ENCODE data around the gene ASTN2.

Gene ASTN2

GRCh38 chr9:117164512-117164911, 250.3 kb downstream of the ASTN2 start:
- DNase-seq: no peak

GRCh38 chr9:117160254-117160653, 254.6 kb downstream of the ASTN2 start:
- no peak for DNase-seq

- no peak for DNase-seq
These were observed 257.9 kb downstream of the ASTN2 start for GRCh38 chr9:117156771-117157535.

- DNase-seq: no peak
These were observed 258.6 kb downstream of the ASTN2 start for GRCh38 chr9:117156144-117156688.

DNA sequence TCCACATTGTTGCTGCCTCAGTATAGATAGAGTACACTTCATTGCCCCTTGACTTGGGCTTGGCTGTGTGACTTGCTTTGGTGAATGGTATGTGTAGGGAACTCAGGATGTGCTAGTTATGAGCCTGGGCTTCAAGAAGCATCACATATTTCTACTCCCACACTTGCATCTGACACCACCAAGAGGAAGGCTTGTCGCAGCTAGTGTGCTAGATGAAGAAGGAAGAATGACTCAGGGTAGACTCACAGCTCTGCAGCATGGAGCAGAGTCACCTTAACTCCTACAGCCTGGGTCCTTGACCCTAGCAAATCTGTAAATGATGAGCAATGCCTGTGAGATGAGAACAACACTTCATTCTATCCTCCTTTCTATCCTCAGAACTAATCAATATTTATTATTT, 261.8 kb downstream of the ASTN2 start:
- DNase-seq: no peak

DNA sequence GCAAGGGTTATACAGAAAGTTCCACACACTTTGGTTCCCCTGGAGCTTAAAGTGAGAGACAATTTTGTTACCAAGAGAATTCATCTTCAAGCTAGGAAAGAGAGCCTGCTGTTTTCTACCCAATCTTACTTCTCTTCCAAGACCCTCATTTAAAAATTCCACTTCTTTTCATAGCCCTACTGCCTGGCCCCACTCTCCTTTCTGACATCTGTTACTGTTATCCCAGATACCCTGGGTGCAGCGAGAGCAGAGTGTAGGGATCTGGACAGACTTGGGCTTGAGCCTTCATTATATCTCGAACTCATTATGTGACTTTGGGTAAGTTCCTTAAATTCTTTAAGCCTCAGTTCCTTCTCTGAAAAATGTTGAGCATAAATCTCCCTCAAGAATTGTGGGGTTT, 263.1 kb downstream of the ASTN2 start:
- no peak for DNase-seq

DNA sequence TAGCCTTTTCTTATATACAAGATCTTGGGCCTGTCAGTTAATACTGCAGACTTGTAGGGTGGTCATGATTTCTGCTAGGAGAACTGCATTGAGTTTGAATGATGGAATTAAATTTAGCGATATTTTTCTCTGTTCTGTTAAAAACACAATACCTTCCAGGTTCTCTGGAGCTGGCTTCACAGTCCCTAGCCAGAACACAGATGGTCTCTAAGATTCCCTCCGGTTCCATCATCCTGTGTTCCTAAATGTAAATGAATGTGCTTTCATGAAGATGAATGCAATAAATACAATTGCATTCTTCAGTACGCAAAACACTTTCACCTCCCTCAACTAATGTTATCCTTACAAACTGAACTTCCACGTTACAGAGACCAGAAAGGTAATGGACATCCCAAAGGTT, 264.9 kb downstream of the ASTN2 start:
- no peak for DNase-seq

- no peak for DNase-seq
These were observed 268.9 kb downstream of the ASTN2 start for GRCh38 chr9:117145811-117146490.

- DNase-seq: no peak
These were observed 269.8 kb downstream of the ASTN2 start for GRCh38 chr9:117145081-117145480.

DNA sequence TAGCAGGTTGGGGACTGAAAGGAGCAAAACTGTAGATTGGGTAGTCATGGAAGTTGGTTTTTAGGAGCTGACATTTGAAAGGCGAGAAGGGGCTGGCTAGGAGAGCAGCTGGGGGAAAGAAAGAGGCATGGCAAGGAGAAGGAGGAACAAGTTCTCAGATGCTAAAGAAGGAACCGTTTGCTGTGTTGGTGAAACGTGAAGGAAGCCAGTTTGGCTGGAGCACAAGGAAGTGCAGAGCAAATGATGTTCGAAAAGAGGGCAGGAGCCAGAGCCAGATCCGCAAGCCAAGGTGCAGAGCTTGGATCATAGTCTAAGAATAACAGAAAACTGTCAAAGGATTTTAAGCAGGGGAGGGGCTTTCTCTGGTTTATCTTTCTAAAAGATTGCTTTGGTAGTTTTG, 276.6 kb downstream of the ASTN2 start:
- no peak for DNase-seq

- DNase-seq: no peak
These were observed 278.4 kb downstream of the ASTN2 start for GRCh38 chr9:117136461-117136860.

- no peak for DNase-seq
These were observed 279.3 kb downstream of the ASTN2 start for GRCh38 chr9:117135501-117136098.

- no peak for DNase-seq
These were observed 279.9 kb downstream of the ASTN2 start for GRCh38 chr9:117134826-117135500.

DNA sequence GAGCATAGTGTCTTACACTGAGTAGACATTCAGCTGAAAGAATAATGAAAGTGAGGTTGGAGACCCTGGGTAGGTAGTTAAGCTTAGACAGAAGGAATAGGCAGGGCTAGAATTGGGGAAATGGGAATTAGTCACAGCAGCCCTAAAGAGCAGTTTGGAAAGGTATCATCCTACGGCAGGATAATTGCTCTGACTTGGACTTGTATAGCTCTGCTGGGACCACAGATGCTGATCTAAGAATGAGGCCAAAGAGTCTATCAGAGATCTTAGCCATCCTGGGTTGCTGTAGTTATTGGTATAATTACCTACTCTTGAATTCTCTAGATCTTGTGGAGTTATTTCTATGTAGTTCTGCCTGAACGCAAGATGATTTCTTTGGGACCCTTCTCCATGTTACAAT, 288.0 kb downstream of the ASTN2 start:
- no peak for DNase-seq

GRCh38 chr9:117125531-117125930, 289.3 kb downstream of the ASTN2 start:
- no peak for DNase-seq

DNA sequence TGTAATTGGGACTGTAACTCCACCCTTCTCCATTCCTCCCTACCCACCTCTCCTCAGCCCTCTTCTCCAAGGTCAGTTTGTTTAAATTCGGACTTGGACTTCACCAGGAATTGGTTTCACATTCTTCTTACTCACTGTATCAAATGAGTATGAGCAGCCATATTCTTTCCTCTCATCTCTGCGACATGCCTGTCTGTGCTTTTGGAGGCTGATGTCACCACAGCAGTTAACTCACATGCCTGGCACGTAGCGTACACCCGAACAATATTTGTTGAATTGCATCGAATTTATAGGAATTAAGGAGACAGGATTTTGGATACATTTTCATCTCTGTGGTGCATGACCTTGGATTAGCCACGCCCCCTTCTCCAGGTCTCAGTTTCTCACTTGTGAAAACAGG, 291.1 kb downstream of the ASTN2 start:
- no peak for DNase-seq

DNA sequence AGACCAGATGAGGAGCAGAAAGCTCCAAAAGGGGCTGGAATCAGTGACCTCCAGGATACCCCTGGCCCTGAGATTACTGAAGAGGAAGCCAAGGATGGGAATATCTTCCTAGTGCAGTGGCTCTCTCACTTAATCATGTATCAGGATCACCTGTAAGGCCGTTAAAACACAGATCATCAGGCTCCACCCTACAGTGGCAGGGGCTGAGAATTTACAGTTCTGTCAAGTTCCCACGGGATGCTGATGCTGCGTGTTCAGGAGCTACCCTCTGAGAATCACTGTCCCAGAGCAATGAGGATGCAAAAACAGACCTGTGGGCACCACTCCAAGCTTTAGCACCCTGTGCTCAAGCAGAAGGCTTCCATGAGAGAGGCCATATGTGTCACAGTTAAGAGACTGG, 291.9 kb downstream of the ASTN2 start:
- DNase-seq: no peak

DNA sequence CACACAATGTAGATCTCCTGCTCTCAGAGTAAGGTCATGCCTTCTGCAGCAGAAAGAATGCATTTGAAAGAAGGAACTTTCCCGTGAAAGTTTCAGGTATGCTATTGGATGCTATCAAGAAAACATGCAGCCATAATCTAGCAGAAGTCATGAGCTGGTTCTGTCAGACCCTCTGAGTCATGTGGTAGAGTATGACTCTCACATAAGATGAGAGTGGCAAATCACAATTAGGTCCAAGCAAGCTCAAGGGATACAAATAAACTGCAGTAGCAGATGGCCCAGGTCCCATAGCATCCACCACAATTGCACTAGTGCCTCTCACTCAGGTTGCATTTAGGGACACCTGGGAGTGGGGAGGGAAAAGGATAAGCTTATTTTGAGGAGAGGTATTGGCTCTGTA, 292.8 kb downstream of the ASTN2 start:
- DNase-seq: no peak

- DNase-seq: no peak
These were observed 293.5 kb downstream of the ASTN2 start for GRCh38 chr9:117121316-117121715.

DNA sequence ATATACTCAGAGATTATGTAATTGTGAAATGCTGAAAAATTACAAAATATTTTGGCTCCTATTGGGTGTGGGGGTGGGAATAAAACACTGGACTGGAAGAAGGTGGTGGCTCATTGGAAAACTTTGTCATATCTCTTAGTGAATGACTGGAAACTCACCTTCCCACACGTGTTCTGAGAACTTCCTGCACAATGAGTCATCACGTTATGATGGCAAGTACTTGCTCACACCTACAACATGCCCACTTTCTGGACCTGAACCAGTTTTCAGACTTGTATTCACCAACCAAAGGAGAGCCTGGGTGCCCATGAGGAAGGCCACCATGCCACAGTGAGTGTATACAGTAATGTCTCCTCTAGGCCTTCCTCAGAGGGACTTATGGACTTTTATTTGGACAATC, 294.8 kb downstream of the ASTN2 start:
- no peak for DNase-seq

DNA sequence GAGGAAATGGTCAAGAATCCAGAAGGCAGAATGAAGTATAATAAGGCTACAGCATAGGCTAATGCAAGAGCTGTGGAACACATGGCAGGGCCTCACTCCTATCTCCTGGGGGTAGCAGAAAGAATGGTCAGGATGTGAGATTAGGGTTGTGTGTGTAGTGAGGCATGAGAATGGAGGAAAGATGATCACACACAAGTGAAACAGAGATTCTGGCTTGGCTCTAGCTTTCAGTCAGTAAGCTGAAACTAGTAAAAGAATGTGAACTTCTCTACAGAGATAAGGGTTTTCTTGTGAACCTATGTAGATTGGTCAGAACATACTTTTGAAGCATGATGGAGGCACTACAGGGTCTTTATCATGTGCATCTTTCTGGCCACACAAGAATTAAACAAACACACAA, 298.8 kb downstream of the ASTN2 start:
- DNase-seq: peak in 1 of 5 experiments; percentile 19

DNA sequence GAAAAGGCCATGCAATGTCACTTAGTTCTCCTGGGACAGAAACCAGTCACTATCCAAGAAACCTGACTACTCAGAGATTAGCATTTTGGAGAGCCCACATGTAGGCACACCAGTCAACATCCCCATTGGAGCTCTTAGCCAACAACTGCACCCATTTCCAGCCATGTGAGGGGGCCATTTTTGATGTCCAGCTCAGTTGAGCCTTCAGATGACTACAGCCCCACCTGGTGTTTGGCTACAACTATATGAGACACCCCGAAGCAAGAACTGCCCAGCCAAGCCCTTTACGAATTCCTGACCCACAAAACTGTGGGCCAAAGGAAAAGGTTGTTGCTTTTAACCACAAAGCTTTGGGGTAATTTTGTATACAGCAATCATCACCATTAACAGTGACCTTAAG, 300.1 kb downstream of the ASTN2 start:
- DNase-seq: no peak

Data from T-helper 2 cell (primary cell).